Germinal center (tissue), 1 donor: ENCODE results near the gene NEURL1.

Experiments used
- DNase-seq: peaks from one replicate; pipeline ENCODE4 v3.0.0; 2012; ENCODE audit warnings: mixed read lengths, low spot score

The NEURL1 gene

GRCh38 chr10:103564116-103564501 lies 70.6 kb downstream of the NEURL1 start:
- no peak for DNase-seq

- DNase-seq = peak; percentile 56
Measured at GRCh38 chr10:103564776-103565520, 71.4 kb downstream of the NEURL1 start.

- DNase-seq = no peak
Measured at GRCh38 chr10:103566536-103566935, 73.0 kb downstream of the NEURL1 start.

GRCh38 chr10:103568505-103568904 lies 75.0 kb downstream of the NEURL1 start:
- no peak for DNase-seq

GRCh38 chr10:103569896-103570295 lies 76.4 kb downstream of the NEURL1 start:
- DNase-seq = no peak

DNA sequence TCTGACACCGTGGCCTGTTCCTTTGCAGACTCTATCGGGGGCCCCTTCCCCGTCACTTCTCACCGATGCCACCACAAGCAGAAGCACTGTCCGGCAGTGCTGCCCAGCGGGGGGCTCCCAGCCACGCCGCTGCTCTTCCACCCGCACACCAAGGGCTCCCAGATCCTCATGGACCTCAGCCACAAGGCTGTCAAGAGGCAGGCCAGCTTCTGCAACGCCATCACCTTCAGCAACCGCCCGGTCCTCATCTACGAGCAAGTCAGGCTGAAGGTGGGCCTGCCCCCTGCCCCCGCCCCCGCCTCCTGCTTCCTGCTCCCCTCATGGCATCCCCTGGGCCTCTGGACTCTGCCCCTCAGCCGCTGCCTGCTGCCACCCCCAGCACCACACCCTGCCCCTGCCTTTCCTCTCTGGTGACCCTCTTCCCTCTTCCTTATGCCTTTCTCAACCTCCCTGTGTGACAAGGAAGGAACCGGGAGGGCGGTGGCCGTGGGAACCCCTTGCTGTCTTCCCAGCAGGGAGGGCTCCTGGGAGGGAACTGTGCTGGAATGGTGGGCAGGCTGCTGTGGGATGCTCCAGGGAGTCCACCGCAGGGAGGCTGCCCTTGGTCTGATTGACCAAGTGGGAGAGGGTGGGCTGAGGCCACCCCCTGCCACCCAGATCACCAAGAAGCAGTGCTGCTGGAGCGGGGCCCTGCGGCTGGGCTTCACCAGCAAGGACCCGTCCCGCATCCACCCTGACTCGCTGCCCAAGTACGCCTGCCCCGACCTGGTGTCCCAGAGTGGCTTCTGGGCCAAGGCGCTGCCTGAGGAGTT lies 77.5 kb downstream of the NEURL1 start:
- no peak for DNase-seq

DNA sequence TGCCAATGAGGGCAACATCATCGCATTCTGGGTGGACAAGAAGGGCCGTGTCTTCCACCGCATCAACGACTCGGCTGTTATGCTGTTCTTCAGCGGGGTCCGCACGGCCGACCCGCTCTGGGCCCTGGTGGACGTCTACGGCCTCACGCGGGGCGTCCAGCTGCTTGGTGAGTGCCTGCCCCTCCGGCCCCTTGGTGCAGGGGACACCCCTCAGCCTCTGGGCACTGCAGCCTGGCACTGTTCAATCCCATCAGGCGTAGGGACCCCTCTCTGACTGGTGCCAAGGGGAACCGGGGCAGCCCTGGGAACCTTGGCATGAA lies 78.1 kb downstream of the NEURL1 start:
- no peak for DNase-seq

GRCh38 chr10:103572347-103573204 lies 79.1 kb downstream of the NEURL1 start:
- DNase-seq = no peak

DNA sequence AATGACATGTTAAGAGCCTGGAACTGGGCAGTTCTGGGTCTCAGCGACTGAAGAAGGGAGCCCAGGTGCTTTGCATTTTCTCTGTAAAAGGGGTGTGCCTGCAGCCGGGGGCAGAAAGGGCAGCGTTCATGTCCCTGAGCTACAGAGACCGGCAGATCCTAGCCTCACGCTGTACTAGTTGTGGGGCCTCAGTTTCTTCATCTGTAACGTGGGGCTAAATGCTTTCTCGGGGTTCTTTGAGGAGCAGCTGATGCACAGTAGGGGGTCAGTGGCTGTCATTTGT lies 79.6 kb downstream of the NEURL1 start:
- DNase-seq = no peak

GRCh38 chr10:103574097-103575061 lies 80.9 kb downstream of the NEURL1 start:
- no peak for DNase-seq

DNA sequence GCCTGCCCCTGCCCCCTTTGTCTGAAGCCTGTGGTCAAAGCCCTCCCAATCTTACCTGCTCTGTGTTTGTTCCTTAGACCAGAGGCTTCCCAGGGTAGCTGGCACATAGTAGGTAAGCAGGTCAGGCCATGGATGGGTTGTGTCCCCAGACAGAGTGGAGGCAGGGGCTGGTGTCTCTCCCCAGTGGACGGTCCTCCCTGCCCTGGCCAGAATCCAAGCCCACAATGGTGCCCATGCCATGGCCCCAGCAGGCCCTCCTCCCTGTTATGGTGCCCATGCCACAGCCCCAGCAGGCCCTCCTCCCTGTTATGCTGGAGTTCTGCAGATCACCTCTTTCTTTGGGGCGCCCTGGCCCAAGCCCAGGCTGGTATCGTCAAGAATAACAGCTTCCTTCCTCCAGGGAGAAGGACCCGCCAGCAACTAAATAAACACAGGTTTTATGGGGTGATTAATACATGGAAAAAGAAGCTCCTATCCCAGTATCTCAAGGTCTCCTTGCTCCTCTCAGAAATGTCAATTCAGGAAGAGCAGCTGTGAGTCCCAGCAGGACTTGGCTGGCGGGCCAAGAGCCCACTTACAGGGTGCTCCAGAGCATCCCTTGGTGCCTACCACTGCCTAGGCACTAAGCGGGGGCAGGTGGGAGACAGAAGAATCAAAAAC lies 82.0 kb downstream of the NEURL1 start:
- no peak for DNase-seq

DNA sequence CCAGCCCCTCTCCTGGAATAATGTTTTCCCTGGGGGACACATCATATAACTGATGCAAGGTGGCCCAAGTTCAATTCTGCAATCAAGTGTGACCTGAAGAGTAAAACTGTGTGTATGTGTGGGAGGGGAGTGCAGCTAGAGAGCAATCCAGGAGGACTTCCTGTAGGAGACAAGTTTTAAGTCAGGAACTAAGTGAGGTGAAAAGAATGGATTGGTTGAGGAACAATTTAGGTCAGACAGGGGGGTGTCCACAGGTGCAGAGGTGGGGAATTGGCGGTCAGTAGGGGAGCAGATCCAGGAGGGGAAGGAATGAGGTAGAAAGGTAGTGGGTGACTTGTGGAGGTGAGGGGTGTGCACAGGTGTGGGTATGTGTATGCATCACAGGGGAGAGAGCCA lies 82.6 kb downstream of the NEURL1 start:
- no peak for DNase-seq

DNA sequence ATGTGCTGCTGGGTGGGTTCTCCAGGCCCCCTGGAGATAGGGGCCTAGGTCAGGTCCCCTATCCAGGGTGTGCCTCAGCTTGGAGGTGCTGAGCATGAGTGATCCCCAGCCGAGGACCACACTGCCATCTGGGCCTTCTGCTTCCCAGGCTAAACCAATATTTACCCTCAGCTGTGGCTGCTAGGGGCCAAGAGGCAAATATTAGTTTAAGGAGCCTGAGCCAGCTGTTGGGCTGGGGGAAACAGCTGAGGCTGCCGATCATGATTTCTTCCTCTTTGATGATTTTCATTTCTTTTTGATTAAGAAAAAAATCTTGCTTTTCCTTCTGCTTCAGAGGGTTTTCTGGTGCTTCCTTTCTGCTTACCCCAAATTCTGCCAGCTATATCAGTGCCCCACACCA lies 83.4 kb downstream of the NEURL1 start:
- no peak for DNase-seq

GRCh38 chr10:103578782-103579382 lies 85.4 kb downstream of the NEURL1 start:
- DNase-seq = no peak

GRCh38 chr10:103580011-103580410 lies 86.5 kb downstream of the NEURL1 start:
- no peak for DNase-seq

DNA sequence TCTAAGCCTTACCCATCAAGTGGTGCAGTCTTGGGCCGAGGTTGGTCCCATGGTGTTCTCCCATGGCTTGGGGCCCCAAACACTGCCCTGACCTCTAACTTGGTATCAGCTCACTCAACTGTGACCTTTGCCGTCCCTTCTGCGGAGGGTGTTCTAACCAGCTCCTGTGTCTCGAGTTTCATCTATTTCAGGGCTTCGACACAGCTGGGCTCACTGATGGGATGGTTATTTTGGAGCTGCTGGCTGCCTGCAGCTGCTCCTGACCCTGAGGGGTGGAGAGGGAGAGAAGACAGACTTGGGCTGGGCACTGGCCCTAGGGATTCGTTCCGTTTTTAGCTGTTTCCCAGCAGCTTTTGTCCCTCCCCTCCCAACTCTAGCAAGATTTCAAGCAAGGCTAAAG lies 86.9 kb downstream of the NEURL1 start:
- DNase-seq = no peak

- DNase-seq = no peak
Measured at GRCh38 chr10:103581499-103581898, 88.0 kb downstream of the NEURL1 start.

GRCh38 chr10:103582331-103583123 lies 89.0 kb downstream of the NEURL1 start:
- DNase-seq = no peak

DNA sequence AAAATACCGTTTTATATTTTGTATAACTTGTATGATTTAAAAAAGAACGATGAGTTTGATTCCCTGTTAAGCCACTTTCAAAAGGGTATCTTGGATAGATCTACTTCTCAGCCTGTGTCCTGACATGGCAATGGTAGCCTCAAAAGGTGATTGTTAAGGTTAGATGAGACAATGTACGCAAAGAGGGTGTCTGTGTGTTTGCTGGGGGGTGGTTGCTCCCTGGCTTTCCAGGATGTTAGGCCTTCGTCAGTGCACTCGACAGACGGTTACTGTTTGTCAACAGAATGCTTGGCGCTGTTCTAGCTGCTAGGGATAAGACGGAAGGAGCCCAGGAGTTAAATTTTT lies 90.3 kb downstream of the NEURL1 start:
- DNase-seq = no peak
